Measurements from ENCODE around the gene ACSBG1.

Gene ACSBG1

DNA sequence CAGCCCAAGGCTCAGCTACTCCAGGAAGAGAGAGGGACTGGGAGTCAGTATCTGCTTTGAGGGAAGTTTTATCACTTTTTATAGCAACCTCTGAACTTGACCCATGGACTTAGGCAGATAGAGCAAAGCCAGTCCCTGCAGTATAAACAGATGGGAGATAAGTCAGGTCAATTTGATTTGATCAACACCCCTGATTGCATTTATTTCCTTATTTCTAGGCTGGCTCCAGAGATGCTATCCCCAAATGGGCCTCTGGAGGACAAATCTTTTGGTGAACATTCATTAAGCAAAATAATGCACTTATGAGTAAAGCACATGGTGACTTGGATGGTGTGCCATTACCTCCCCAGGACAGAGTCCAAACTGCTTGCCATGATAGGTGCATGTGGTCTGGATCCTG, 94.1 kb downstream of the ACSBG1 start:
- TF ChIP-seq, protein P1, sequence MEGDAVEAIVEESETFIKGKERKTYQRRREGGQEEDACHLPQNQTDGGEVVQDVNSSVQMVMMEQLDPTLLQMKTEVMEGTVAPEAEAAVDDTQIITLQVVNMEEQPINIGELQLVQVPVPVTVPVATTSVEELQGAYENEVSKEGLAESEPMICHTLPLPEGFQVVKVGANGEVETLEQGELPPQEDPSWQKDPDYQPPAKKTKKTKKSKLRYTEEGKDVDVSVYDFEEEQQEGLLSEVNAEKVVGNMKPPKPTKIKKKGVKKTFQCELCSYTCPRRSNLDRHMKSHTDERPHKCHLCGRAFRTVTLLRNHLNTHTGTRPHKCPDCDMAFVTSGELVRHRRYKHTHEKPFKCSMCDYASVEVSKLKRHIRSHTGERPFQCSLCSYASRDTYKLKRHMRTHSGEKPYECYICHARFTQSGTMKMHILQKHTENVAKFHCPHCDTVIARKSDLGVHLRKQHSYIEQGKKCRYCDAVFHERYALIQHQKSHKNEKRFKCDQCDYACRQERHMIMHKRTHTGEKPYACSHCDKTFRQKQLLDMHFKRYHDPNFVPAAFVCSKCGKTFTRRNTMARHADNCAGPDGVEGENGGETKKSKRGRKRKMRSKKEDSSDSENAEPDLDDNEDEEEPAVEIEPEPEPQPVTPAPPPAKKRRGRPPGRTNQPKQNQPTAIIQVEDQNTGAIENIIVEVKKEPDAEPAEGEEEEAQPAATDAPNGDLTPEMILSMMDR (IDR thresholded peaks at IDR 0.05; ENCODE audit: extremely low read depth, missing control alignments), result no peak
- DNase-seq (ENCODE audit: low spot score), result no peak

DNA sequence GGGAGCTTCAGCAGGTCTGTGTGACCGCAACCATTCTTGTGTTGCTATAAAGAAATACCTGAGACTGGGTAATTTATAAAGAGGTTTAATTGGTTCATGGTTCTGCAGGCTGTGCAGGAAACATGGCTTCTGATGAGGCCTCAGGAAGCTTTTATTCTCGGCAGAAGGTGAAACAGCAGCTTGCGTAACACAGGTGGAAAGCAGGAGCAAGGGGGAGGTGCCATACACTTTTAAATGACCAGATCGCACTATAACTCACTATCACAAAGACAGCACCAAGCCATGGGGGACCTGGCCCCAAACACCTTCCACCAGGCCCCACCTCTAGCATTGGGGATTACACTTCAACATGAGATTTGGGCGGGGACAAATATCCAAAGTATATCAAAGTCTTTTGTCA, 94.8 kb downstream of the ACSBG1 start:
- no peak for DNase-seq (ENCODE audit: low spot score)
- TF ChIP-seq, protein P1 (IDR thresholded peaks at IDR 0.05; ENCODE audit: extremely low read depth, missing control alignments), result no peak

DNA sequence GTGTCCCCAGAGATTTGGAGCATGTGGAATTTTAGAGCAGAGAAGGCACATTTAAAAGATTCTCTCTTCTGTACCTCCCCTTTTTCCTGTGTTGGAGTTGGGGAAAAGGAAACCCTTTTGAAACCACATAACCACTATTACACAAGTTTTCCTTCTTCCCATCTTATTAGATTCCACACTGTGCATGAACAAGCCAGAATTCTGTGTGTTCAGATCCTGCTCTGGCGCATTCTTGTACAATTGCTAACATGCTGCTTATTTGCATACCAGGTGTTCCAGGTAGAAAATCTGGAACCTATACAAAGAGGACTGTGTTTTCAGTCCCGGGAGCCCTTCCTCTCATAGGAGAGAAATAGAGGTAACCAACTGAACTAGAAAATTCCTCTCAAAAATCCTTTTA, 100.6 kb downstream of the ACSBG1 start:
- DNase-seq (ENCODE audit: low spot score), result no peak
- TF ChIP-seq, protein P1 (IDR thresholded peaks at IDR 0.05; ENCODE audit: extremely low read depth, missing control alignments), result no peak

DNA sequence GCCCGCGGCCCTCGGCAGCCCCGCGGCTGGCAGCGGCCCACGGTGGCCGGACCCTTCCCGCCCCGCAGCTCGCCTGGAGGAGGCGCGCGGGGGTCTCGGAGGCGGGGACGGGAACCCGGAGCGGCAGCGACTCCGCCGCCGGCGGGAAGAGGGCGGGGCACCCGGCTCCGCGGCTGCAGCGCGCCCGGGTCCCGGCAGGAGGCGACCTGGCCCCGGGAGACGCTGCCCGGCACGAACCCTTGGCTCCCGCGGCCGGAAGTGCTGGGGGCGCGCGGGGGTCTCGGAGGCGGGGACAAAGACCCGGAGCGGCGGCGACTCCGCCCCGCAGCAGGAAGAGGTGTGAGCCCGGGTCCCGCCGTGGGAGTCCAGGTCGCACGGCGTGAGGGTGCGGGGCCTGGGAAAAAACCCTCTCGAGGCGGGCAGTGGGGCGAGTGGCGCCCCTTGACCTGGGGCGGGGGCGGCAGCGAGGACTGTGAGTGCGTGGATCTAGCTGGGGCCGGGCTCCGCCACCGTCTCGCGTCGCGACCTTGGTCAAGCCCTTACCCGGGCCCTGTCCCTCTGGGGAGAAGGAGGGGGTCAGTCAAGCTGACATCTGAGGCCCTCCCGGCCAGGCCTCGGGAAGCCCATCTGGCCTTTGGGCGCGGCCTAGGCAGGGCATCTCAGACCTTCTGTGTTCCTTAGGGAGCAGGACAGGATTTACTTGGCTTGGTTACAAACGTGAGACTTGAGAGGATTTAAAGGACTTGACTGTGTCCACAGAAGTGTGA, 102.9 kb downstream of the ACSBG1 start, which contains the start of gene CIB2:
Gene CIB2 (minus strand): TSS at position 151 of the 767 bp plus-strand sequence. CDS start 230 bp downstream, outside the sequence.
- peak; percentile 98 for DNase-seq (ENCODE audit: low spot score)

DNA sequence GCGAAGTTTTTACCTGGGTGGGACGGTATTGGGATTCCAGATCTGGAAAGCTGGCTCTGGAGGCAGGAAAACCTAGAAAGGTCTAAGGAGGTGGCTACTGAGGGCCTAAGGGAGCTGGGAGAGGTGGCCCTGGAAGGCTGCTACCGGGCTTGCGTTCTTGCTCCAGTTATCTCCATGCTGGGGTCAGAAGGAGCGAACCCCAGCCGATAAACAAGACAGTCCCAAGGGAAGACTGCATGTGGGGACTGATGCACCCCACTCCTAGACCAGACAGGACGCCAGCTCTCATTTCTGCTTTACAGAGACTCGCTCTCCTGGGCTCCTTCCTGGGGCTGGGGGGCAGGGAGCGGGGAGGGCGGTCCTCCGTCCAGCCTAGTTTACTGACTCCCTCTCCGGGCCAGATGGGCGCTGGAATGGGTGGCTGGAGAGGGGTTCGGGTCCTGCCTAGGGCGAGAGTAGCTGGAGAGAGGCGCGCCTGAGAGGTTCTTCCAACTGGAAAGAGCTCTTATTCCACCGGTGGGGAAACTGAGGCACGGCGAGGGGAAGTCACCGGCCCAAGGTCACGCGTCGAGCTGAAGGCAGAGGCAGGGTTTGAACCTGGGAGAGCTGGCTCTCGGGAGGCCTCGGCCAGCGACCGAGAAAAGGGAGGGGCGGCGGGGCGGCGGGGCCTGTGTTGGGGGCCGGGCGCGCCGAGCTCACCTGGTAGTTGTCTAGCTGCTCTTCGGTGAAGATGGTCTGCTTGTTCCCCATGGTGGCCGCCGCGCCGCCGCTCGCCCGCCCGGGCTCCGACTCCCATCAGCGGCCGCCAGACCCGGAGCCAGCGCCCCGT, 103.7 kb downstream of the ACSBG1 start:
- TF ChIP-seq, protein P1 (IDR thresholded peaks at IDR 0.05; ENCODE audit: extremely low read depth, missing control alignments), result no peak
- peak; percentile 42 for DNase-seq (ENCODE audit: low spot score)

More for the DNA sequence above, 102.9 kb downstream of the ACSBG1 start, which contains the start of gene CIB2:
- TF ChIP-seq, protein P1 (IDR thresholded peaks at IDR 0.05; ENCODE audit: extremely low read depth, missing control alignments), result peak; percentile 77

DNA sequence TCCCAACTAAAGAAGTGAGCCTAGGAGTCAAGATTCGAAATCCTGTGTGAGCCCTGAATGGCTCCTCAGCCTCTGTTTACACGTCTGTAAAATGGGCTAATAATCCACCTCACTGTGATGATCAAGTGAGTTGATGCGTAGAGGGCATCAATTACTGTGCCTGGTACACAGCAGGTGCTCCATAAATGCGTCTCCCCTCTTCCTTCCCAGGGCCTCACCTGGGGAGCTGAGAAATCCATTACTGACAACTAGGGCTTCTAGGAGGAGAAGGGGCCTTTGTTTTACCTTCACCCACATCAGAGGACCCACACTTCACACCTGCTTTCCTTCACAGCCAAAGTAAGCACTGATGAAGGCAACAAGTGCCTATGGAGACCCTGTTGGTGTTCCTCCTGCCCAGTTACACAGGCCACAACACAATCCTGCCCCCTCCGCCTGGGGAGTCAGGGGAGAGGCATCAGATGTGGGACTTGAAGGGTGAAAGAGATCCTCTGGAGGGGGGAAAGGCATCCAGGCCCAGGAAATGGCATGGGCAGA, 104.5 kb downstream of the ACSBG1 start:
- peak; percentile 35 for DNase-seq (ENCODE audit: low spot score)
- TF ChIP-seq, protein P1 (IDR thresholded peaks at IDR 0.05; ENCODE audit: extremely low read depth, missing control alignments), result no peak

Measured in GM20000 (cell line).